HepG2 (cell line): ENCODE data around the gene KHNYN. TPM values are rescaled to one million over a fixed set of nuclear protein-coding genes. Genes with fewer than 3 reads are reported as not detected.

ENCODE experiments used
- AGO1 ChIP-seq: fragments of 200-400 bp; formaldehyde crosslinking; IDR thresholded peaks from 2 replicates; pipeline ENCODE4 v1.6.1; 2017; ENCODE audit warnings: mild to moderate bottlenecking, low read depth, low read length, moderate library complexity; ENCODE audit not compliant: poor library complexity, severe bottlenecking
- HMGXB3 ChIP-seq: sonication (generic); formaldehyde crosslinking; IDR thresholded peaks from 2 replicates; pipeline ENCODE4 v1.4.0; 2020; ENCODE audit warnings: missing genetic modification reagents, borderline replicate concordance
- HOMEZ ChIP-seq: IDR thresholded peaks from 2 replicates; pipeline ENCODE4 v1.6.1; 2016; ENCODE audit warnings: low read depth
- IRF1 ChIP-seq: sonication (generic); formaldehyde crosslinking; IDR thresholded peaks from 2 replicates; pipeline ENCODE4 v1.4.0; 2020; ENCODE audit warnings: low read depth, mild to moderate bottlenecking, missing genetic modification reagents
- KDM6A ChIP-seq: IDR thresholded peaks from 2 replicates; pipeline ENCODE4 v1.6.1; 2016; ENCODE audit warnings: low read depth
- MZF1 ChIP-seq: sonication (generic); formaldehyde crosslinking; IDR thresholded peaks from 2 replicates; pipeline ENCODE4 v1.8.1; 2023; ENCODE audit warnings: mild to moderate bottlenecking, missing genetic modification reagents, borderline replicate concordance
- SMARCC2 ChIP-seq: fragments of 450-650 bp; IDR thresholded peaks from 2 replicates; pipeline ENCODE4 v1.6.1; 2017; ENCODE audit warnings: antibody characterized with exemption, mild to moderate bottlenecking
- TAF1 ChIP-seq: sonication (generic); formaldehyde crosslinking; IDR thresholded peaks from 2 replicates; pipeline ENCODE4 v1.4.0; 2020; ENCODE audit warnings: missing genetic modification reagents
- TFAP4 ChIP-seq: sonication (generic); IDR thresholded peaks from 2 replicates; pipeline ENCODE4 v1.6.1; 2016; ENCODE audit warnings: low read depth, borderline replicate concordance
- ZBTB14 ChIP-seq: sonication (generic); formaldehyde crosslinking; IDR thresholded peaks from 2 replicates; pipeline ENCODE4 v1.4.0; 2020; ENCODE audit warnings: missing genetic modification reagents
- ZBTB3 ChIP-seq: sonication (generic); formaldehyde crosslinking; IDR thresholded peaks from 2 replicates; pipeline ENCODE4 v1.4.0; 2020; ENCODE audit warnings: low read depth, mild to moderate bottlenecking, moderate library complexity, missing genetic modification reagents, borderline replicate concordance
- ZNF550 ChIP-seq: sonication (generic); formaldehyde crosslinking; IDR thresholded peaks from 2 replicates; pipeline ENCODE4 v1.4.0; 2020; ENCODE audit warnings: mild to moderate bottlenecking, missing genetic modification reagents, borderline replicate concordance
- polyA plus RNA-seq, 8 experiments: library from polyadenylated mRNA; depleted of rRNA in 3 of 8; stranded (reverse) in 7 of 8; unstranded in 1 of 8; fragments of >200 nt; fragmentation: Illumina TruSeq in 4 of 8; extraction: Trizol in 4 of 8; gene quantifications; 2 replicates each; pipeline versions ENCODE4 v1.2.1 to v1.2.3, GENCODE V29; 2011 to 2016; ENCODE audit warnings: low read depth in 4 of 8, missing spikeins in 1 of 8, mixed read lengths in 1 of 8; ENCODE audit not compliant: insufficient read depth in 1 of 8
- total RNA-seq, 5 experiments: library from RNA; depleted of rRNA; stranded (reverse); fragments of >200 nt; fragmentation: Illumina TruSeq; extraction: Trizol; gene quantifications; 2 replicates each; pipeline ENCODE4 v1.2.3, GENCODE V29; 2016; ENCODE audit warnings: low read depth in 1 of 5
- TF ChIP-seq, protein P1 (sequence below): sonication (generic); formaldehyde crosslinking; IDR thresholded peaks from 2 replicates; pipeline ENCODE4 v1.4.0; 2020; ENCODE audit warnings: missing genetic modification reagents

KHNYN gene
- total and polyA plus RNA-seq, 2 of the 13 experiments (the other 11 are each of a cell fraction or from before 2014, with no cell fraction given): 52.8 to 75.7 TPM

GRCh38 chr14:24442240-24443052 is 12.7 kb downstream of the KHNYN start, which contains the start of gene SDR39U1 (continued):
- TF ChIP-seq HOMEZ (peak; percentile 93; the same call in 1 of the 2 replicates), ZBTB14 (CRISPR knock-in tag) (peak; percentile 45; the same call in 1 of the 2 replicates), MZF1 (CRISPR knock-in tag) (no peak), TFAP4 (peak; percentile 93), ZBTB3 (CRISPR knock-in tag) (peak; percentile 82; the same call in 1 of the 2 replicates), ZNF550 (CRISPR knock-in tag) (peak; percentile 99), TAF1 (peak; percentile 97), HMGXB3 (CRISPR knock-in tag) (peak; percentile 32), SMARCC2 (no peak), KDM6A (CRISPR knock-in tag) (peak; percentile 11), AGO1 (peak; percentile 95), IRF1 (CRISPR knock-in tag) (peak; percentile 84)
- TF ChIP-seq, protein P1, sequence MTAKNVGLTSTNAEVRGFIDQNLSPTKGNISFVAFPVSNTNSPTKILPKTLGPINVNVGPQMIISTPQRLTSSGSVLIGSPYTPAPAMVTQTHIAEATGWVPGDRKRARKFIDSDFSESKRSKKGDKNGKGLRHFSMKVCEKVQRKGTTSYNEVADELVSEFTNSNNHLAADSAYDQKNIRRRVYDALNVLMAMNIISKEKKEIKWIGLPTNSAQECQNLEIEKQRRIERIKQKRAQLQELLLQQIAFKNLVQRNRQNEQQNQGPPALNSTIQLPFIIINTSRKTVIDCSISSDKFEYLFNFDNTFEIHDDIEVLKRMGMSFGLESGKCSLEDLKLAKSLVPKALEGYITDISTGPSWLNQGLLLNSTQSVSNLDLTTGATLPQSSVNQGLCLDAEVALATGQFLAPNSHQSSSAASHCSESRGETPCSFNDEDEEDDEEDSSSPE: peak; percentile 77
